B cell (primary cell): ENCODE measurements around the gene ARHGEF33.

Source experiments
- CTCF ChIP-seq: fragments of 200-600 bp; IDR thresholded peaks from one replicate; pipeline ENCODE4 v1.8.0; 2022; ENCODE audit warnings: antibody characterized with exemption, mild to moderate bottlenecking
- EZH2 ChIP-seq: IDR thresholded peaks from 2 replicates; pipeline ENCODE4 v1.6.1; 2012; ENCODE audit warnings: borderline replicate concordance, low read depth, mild to moderate bottlenecking, moderate library complexity, low read length; ENCODE audit not compliant: insufficient read depth, poor library complexity, severe bottlenecking

GRCh38 chr2:38975042-38975441 is 85.4 kb downstream of the ARHGEF33 start:
- TF ChIP-seq CTCF (no peak), EZH2 (no peak)
